ENCODE results near the gene NRIP1. TPM values are rescaled to one million over a fixed set of nuclear protein-coding genes. Genes with fewer than 3 reads are reported as not detected.

NRIP1 gene
- total RNA-seq, 2 experiments from 2014 or later = 12.0 to 13.8 TPM

- Mint-ChIP-seq H3K27me3 (no peaks in the 10 kb centered on the region), H3K9me3 (no peaks in the 10 kb centered on the region), H3K27ac (no peak overlapping the region), H3K4me1 (no peaks in the 10 kb centered on the region), H3K4me3 (no peak overlapping the region), H3K36me3 (ENCODE audit: low read depth) (no peaks in the 10 kb centered on the region)
- ChIA-PET CTCF (no interaction called here), POLR2A (no interaction called here)
- no peak for DNase-seq
Measured at GRCh38 chr21:14918527-14918926, 146.3 kb downstream of the NRIP1 start.

GRCh38 chr21:14917762-14918161 lies 147.0 kb downstream of the NRIP1 start:
- H3K4me3 Mint-ChIP-seq = no peak overlapping the region
- H3K27me3 Mint-ChIP-seq = no peaks in the 10 kb centered on the region
- H3K9me3 Mint-ChIP-seq = no peaks in the 10 kb centered on the region
- ChIA-PET CTCF (no interaction called here), POLR2A (no interaction called here)
- no peak for DNase-seq
- no peaks in the 10 kb centered on the region for H3K36me3 Mint-ChIP-seq (ENCODE audit: low read depth)
- no peak overlapping the region for H3K27ac Mint-ChIP-seq
- H3K4me1 Mint-ChIP-seq = no peaks in the 10 kb centered on the region

GRCh38 chr21:14916676-14917141 lies 148.1 kb downstream of the NRIP1 start:
- ChIA-PET POLR2A (no interaction called here), CTCF (no interaction called here)
- Mint-ChIP-seq H3K4me1 (no peaks in the 10 kb centered on the region), H3K27me3 (no peaks in the 10 kb centered on the region), H3K9me3 (no peaks in the 10 kb centered on the region), H3K4me3 (no peak overlapping the region), H3K27ac (no peak overlapping the region), H3K36me3 (ENCODE audit: low read depth) (no peaks in the 10 kb centered on the region)
- no peak for DNase-seq

GRCh38 chr21:14913638-14914037 lies 151.2 kb downstream of the NRIP1 start:
- CTCF ChIA-PET = no interaction called here
- Mint-ChIP-seq H3K36me3 (ENCODE audit: low read depth) (no peaks in the 10 kb centered on the region), H3K9me3 (no peaks in the 10 kb centered on the region), H3K27me3 (no peaks in the 10 kb centered on the region), H3K4me1 (no peaks in the 10 kb centered on the region), H3K4me3 (no peak overlapping the region), H3K27ac (no peak overlapping the region)
- POLR2A ChIA-PET = no interaction called here
- no peak for DNase-seq

- Mint-ChIP-seq H3K27ac (no peak overlapping the region), H3K4me1 (no peaks in the 10 kb centered on the region), H3K27me3 (no peaks in the 10 kb centered on the region), H3K36me3 (ENCODE audit: low read depth) (no peaks in the 10 kb centered on the region), H3K4me3 (no peak overlapping the region), H3K9me3 (no peaks in the 10 kb centered on the region)
- CTCF ChIA-PET = no interaction called here
- POLR2A ChIA-PET = no interaction called here
- no peak for DNase-seq
Measured at GRCh38 chr21:14911351-14911750, 153.4 kb downstream of the NRIP1 start.
